ENCODE results near the gene CCER1. TPM values are rescaled to one million over a fixed set of nuclear protein-coding genes. Genes with fewer than 3 reads are reported as not detected.

Gene CCER1
- total and polyA plus RNA-seq, 9 of the 15 experiments (the other 6 are each of a cell fraction or from before 2014, with no cell fraction given): not detected

DNA sequence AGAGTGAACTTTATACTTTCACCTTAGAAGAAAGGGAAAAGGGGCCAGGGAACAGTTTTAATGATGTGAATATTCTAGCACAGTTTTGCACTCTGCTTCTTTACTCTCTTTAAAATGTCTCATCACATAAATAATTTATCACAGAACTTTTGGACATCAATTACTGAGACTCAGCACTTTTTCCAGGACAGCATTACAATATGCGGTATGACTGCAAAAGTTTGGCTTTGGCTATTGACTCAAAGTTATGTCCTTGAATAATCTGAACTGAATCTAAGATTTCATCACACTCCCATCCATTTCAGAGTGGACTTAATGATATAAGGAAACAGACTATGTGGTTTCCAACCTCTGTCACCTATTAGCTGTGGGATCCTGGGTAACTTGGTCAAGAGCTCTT is 11.7 kb downstream of the CCER1 start:
- H3K9me1 ChIP-seq (ENCODE audit: control insufficient read depth, insufficient read depth, low read length): no peaks in the 10 kb centered on the region
- no peaks in the 10 kb centered on the region for H4K20me1 ChIP-seq (replicated peaks; ENCODE audit: control insufficient read depth, insufficient read depth, low read length)
- H3K4me3 ChIP-seq: no peak overlapping the region
- ChIA-PET CTCF (ENCODE audit: low intra/inter-chr PET ratio) (no interaction called here), POLR2A (no interaction called here)
- H3K9ac ChIP-seq (ENCODE audit: insufficient read depth in 1 of 2, low read depth in 2 of 2, low read length in 2 of 2): no peak overlapping the region
- no TSS peak for BruUV-seq (replicated peaks)
- no peaks in the 10 kb centered on the region for H3K79me2 ChIP-seq (ENCODE audit: control insufficient read depth, insufficient read depth, low read length)
- H3K4me2 ChIP-seq (ENCODE audit: insufficient read depth, low read length): no peak overlapping the region
- intact Hi-C loops (cut with micrococcal nuclease): loop anchor here (10.0 kb wide), 1 partner anchor 1468 kb away; no protein-coding TSS in a partner anchor
- H2AFZ ChIP-seq (ENCODE audit: low read depth, low read length): no peak overlapping the region
- H3K4me1 ChIP-seq (replicated peaks in 1 of 2; ENCODE audit: control insufficient read depth in 2 of 2, insufficient read depth in 2 of 2, low read length in 2 of 2): no peaks in the 10 kb centered on the region
- DNase-seq (ENCODE audit: extremely low read depth in 1 of 4, low spot score in 3 of 4) (no peak), ATAC-seq (no peak), FAIRE-seq (no peak)
- no peaks in the 10 kb centered on the region for H3K27me3 ChIP-seq (ENCODE audit: control insufficient read depth in 2 of 2, insufficient read depth in 2 of 2, low read length in 2 of 2)
- 5% methylated on average over 1 of the region's 1 CpG for WGBS (ENCODE audit: insufficient coverage, low coverage, missing lambda C conversion rate)
- H3K27ac ChIP-seq (ENCODE audit: extremely low read depth, low read depth, low read length): no peak overlapping the region
- in situ Hi-C loops (cut with MboI): loop anchor here (25.0 kb wide), 1 partner anchor 1481 kb away; no protein-coding TSS in a partner anchor
- no peaks in the 10 kb centered on the region for H3K36me3 ChIP-seq (ENCODE audit: control insufficient read depth, insufficient read depth, low read length)
- TF ChIP-seq ZNF707 (CRISPR knock-in tag; conservative IDR thresholded peaks at IDR 0.05): no peak
- no peak for TF ChIP-seq HNRNPUL1 (IDR thresholded peaks at IDR 0.05; ENCODE audit: low read length)
- TF ChIP-seq TSC22D4 (tag; IDR thresholded peaks at IDR 0.05): no peak
- TF ChIP-seq ZNF316 (IDR thresholded peaks at IDR 0.05): peak; percentile 41
- no peak for TF ChIP-seq ZNF121 (CRISPR knock-in tag; conservative IDR thresholded peaks at IDR 0.05)
- H3K9me3 ChIP-seq (replicated peaks; ENCODE audit: control insufficient read depth, insufficient read depth, low read depth, low read length): no peaks in the 10 kb centered on the region

DNA sequence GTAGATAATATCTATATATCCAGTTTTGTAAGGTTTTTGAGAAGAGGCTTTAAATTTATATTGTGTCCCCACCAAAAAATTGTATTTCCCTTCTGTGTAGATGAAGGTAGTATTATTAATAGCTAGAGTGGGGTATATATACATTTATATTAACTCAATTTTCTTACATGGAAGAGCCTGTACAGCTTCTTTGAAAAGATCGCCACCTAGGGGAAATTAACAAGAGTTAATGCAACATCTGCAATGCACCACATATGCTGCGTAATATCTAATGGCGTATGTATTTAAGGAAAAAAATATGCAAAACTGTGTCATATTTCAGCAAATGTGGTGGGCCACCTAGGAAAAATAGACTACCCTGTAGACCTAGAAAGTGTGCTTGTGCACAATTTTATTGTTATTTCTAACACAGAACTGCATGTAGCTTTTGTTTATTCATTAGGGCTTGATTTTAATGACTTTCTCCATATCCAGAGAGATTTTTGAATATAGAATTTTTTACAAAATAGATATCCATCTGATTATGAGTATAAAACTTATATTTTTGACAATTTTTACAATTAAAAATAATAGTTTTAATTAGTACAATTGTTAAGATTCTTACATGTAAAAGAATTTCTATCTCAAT is 14.0 kb downstream of the CCER1 start:
- no peak overlapping the region for H2AFZ ChIP-seq (ENCODE audit: low read depth, low read length)
- intact Hi-C loops (cut with micrococcal nuclease): loop anchor here (2.0 to 10.0 kb wide), 2 partner anchors 1398 to 1466 kb away; no protein-coding TSS in a partner anchor
- no peak for TF ChIP-seq ZNF217 (CRISPR knock-in tag; IDR thresholded peaks at IDR 0.05)
- TF ChIP-seq CTCF (IDR thresholded peaks at IDR 0.05 in 2 of 3, conservative IDR thresholded peaks at IDR 0.05 in 1 of 3; ENCODE audit: insufficient read depth in 2 of 3, low read depth in 1 of 3, low read length in 3 of 3): peak; percentile 36 to 67 (median 42); a peak in 5 of 6 replicates
- TF ChIP-seq CEBPG (CRISPR knock-in tag; IDR thresholded peaks at IDR 0.05): no peak
- TF ChIP-seq CEBPG (tag; conservative IDR thresholded peaks at IDR 0.05 in 1 of 2, IDR thresholded peaks at IDR 0.05 in 1 of 2): 0 out of 4 replicates have a peak, but pooled peaks of 1 of the 2 experiments have one; percentile 22
- no peak for TF ChIP-seq JUN (IDR thresholded peaks at IDR 0.05; ENCODE audit: borderline replicate concordance, low read depth, low read length)
- TF ChIP-seq JUN (CRISPR knock-in tag; IDR thresholded peaks at IDR 0.05; ENCODE audit: borderline replicate concordance): no peak
- TF ChIP-seq RAD21 (CRISPR knock-in tag; conservative IDR thresholded peaks at IDR 0.05 in 1 of 2, IDR thresholded peaks at IDR 0.05 in 1 of 2): peak; percentile 44 to 66

More for the DNA sequence above, 14.0 kb downstream of the CCER1 start:
- Histone ChIP-seq H3K4me1 (replicated peaks in 1 of 2; ENCODE audit: control insufficient read depth in 2 of 2, insufficient read depth in 2 of 2, low read length in 2 of 2) (no peaks in the 10 kb centered on the region), H3K4me2 (ENCODE audit: insufficient read depth, low read length) (no peak overlapping the region), H3K27ac (ENCODE audit: extremely low read depth, low read depth, low read length) (no peak overlapping the region), H3K27me3 (ENCODE audit: control insufficient read depth in 2 of 2, insufficient read depth in 2 of 2, low read length in 2 of 2) (no peaks in the 10 kb centered on the region), H3K9me1 (ENCODE audit: control insufficient read depth, insufficient read depth, low read length) (no peaks in the 10 kb centered on the region), H3K36me3 (ENCODE audit: control insufficient read depth, insufficient read depth, low read length) (no peaks in the 10 kb centered on the region), H3K4me3 (no peak overlapping the region), H3K9me3 (replicated peaks; ENCODE audit: control insufficient read depth, insufficient read depth, low read depth, low read length) (no peaks in the 10 kb centered on the region), H4K20me1 (replicated peaks; ENCODE audit: control insufficient read depth, insufficient read depth, low read length) (no peaks in the 10 kb centered on the region), H3K79me2 (ENCODE audit: control insufficient read depth, insufficient read depth, low read length) (no peaks in the 10 kb centered on the region), H3K9ac (ENCODE audit: insufficient read depth in 1 of 2, low read depth in 2 of 2, low read length in 2 of 2) (no peak overlapping the region)
- FAIRE-seq: no peak
- ATAC-seq: peak; percentile 84
- DNase-seq (ENCODE audit: extremely low read depth in 1 of 4, low spot score in 3 of 4): peak in 3 of 4 experiments; percentile 11 to 40 (median 20)
- WGBS (ENCODE audit: insufficient coverage, low coverage, missing lambda C conversion rate): 3% methylated on average over 3 of the region's 3 CpGs
- BruUV-seq (replicated peaks): no TSS peak
- in situ Hi-C loops (cut with MboI): loop anchor here (25.0 kb wide), 1 partner anchor 1479 kb away; no protein-coding TSS in a partner anchor
- CTCF ChIA-PET (ENCODE audit: low intra/inter-chr PET ratio): no interaction called here
- POLR2A ChIA-PET: no interaction called here

Data from K562 (cell line).